ENCODE measurements around the gene NCF1.

DNA sequence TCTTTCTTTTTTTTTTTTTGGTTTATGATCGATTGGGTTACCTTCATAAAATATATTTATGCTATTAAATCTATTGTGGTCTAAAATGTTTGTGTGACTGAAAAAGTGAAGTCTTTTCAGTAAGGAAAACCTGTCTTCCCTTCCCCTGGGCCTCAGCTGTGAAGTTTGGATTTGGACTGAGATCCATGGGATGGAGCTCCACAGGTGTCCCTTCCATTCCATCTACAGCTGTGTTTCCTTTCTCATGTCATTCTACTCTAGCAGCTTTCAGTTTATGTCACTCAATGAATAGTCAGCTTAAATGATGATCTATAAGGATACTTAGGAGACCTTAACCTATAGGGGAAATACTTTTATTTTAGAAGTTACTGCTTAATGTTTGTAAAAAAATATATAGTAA lies 48.0 kb upstream of the NCF1 start:
- no peak for TF ChIP-seq JUND (IDR thresholded peaks at IDR 0.05)
- TF ChIP-seq CHD2 (IDR thresholded peaks at IDR 0.05; ENCODE audit: low read length, partially characterized antibody), result no peak
- no peak for TF ChIP-seq NFIC (IDR thresholded peaks at IDR 0.05; ENCODE audit: borderline replicate concordance)
- TF ChIP-seq POLR2AphosphoS5 (IDR thresholded peaks at IDR 0.05; ENCODE audit: low read depth, low read length), result no peak
- TF ChIP-seq TAF1 (IDR thresholded peaks at IDR 0.05; ENCODE audit: borderline replicate concordance, low read depth, low read length), result no peak
- TF ChIP-seq, protein P1, sequence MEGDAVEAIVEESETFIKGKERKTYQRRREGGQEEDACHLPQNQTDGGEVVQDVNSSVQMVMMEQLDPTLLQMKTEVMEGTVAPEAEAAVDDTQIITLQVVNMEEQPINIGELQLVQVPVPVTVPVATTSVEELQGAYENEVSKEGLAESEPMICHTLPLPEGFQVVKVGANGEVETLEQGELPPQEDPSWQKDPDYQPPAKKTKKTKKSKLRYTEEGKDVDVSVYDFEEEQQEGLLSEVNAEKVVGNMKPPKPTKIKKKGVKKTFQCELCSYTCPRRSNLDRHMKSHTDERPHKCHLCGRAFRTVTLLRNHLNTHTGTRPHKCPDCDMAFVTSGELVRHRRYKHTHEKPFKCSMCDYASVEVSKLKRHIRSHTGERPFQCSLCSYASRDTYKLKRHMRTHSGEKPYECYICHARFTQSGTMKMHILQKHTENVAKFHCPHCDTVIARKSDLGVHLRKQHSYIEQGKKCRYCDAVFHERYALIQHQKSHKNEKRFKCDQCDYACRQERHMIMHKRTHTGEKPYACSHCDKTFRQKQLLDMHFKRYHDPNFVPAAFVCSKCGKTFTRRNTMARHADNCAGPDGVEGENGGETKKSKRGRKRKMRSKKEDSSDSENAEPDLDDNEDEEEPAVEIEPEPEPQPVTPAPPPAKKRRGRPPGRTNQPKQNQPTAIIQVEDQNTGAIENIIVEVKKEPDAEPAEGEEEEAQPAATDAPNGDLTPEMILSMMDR (IDR thresholded peaks at IDR 0.05), result no peak
- TF ChIP-seq GATA2 (CRISPR knock-in tag; IDR thresholded peaks at IDR 0.05), result no peak
- no peak for TF ChIP-seq MEF2A (IDR thresholded peaks at IDR 0.05; ENCODE audit: borderline replicate concordance, low read depth)
- TF ChIP-seq FOSL2 (IDR thresholded peaks at IDR 0.05; ENCODE audit: borderline replicate concordance, low read depth), result no peak
- TF ChIP-seq YY1 (IDR thresholded peaks at IDR 0.05; ENCODE audit: low read depth), result no peak

All from SK-N-SH (cell line).